SK-N-SH treated with all-trans-retinoic acid at 6 μM for 48 hours (cell line): ENCODE results near the gene ZNRF2.

Experiments
- ARNTL ChIP-seq: fragments of 450-650 bp; formaldehyde crosslinking; IDR thresholded peaks from 2 replicates; pipeline ENCODE4 v1.5.0; 2020; ENCODE audit warnings: low read depth, mild to moderate bottlenecking, moderate library complexity, borderline replicate concordance
- BACH2 ChIP-seq: fragments of 250-450 bp; sonication (Bioruptor Pico); IDR thresholded peaks from 2 replicates; pipeline ENCODE4 v1.9.0; 2021; ENCODE audit warnings: mild to moderate bottlenecking, borderline replicate concordance
- GLIS3 ChIP-seq: fragments of 250-450 bp; sonication (Bioruptor Pico); IDR thresholded peaks from 2 replicates; pipeline ENCODE4 v1.5.0; 2020; ENCODE audit warnings: mild to moderate bottlenecking, moderate library complexity
- ISL1 ChIP-seq: fragments of 250-450 bp; sonication (Bioruptor Pico); IDR thresholded peaks from 2 replicates; pipeline ENCODE4 v2.1.2; 2022; ENCODE audit warnings: mild to moderate bottlenecking, moderate library complexity
- PPARA ChIP-seq: fragments of 250-450 bp; sonication (Bioruptor Pico); IDR thresholded peaks from 2 replicates; pipeline ENCODE4 v1.5.0; 2020; ENCODE audit warnings: mild to moderate bottlenecking, borderline replicate concordance
- RARB ChIP-seq: fragments of 250-450 bp; sonication (Bioruptor Pico); IDR thresholded peaks from 2 replicates; pipeline ENCODE4 v1.8.0; 2021; ENCODE audit warnings: mild to moderate bottlenecking, moderate library complexity
- TCF4 ChIP-seq: fragments of 250-450 bp; sonication (Bioruptor Pico); IDR thresholded peaks from 2 replicates; pipeline ENCODE4 v1.8.0; 2021; ENCODE audit warnings: mild to moderate bottlenecking, moderate library complexity, borderline replicate concordance
- TOX ChIP-seq: fragments of 250-450 bp; sonication (Bioruptor Pico); IDR thresholded peaks from 2 replicates; pipeline ENCODE4 v1.8.0; 2021; ENCODE audit warnings: mild to moderate bottlenecking, moderate library complexity, borderline replicate concordance
- ZFP30 ChIP-seq: fragments of 450-650 bp; formaldehyde crosslinking; IDR thresholded peaks from 2 replicates; pipeline ENCODE4 v1.5.0; 2022; ENCODE audit warnings: mild to moderate bottlenecking, moderate library complexity
- ZNF8 ChIP-seq: fragments of 450-650 bp; formaldehyde crosslinking; IDR thresholded peaks from 2 replicates; pipeline ENCODE4 v1.5.0; 2020; ENCODE audit warnings: mild to moderate bottlenecking, moderate library complexity
- TF ChIP-seq, protein P1 (sequence below): fragments of 250-450 bp; sonication (Bioruptor Pico); IDR thresholded peaks from 2 replicates; pipeline ENCODE4 v1.8.0; 2021; ENCODE audit warnings: low read depth, mild to moderate bottlenecking, moderate library complexity, borderline replicate concordance
- TF ChIP-seq, protein P2 (sequence below): fragments of 250-450 bp; sonication (Bioruptor Pico); IDR thresholded peaks from 2 replicates; pipeline ENCODE4 v1.8.0; 2020; ENCODE audit warnings: mild to moderate bottlenecking, moderate library complexity, borderline replicate concordance

DNA sequence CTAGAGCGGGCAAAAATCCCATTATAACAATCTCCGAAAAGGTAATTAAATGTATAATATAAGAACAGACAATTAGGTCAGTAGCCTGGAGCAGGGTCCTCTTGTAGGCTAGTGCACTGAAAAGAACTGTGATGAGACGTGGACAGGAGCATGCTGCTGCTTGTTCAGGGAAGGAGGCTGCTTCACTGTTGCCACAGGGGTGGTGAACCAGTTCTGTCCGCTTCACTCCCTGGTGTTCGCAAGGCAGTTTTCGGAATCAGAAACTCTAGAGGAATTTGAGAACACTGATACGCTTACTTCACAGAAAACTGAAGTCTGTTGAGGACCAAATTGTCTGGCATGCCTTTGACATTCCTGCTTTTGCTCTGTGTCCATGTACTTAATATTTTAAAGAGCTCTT lies 17.4 kb downstream of the ZNRF2 start:
- TF ChIP-seq RARB (no peak), ARNTL (CRISPR knock-in tag) (no peak), ZFP30 (CRISPR knock-in tag) (no peak), GLIS3 (CRISPR knock-in tag) (no peak), PPARA (CRISPR knock-in tag) (no peak), BACH2 (CRISPR knock-in tag) (no peak), TCF4 (CRISPR knock-in tag) (no peak), ZNF8 (CRISPR knock-in tag) (no peak), ISL1 (no peak), TOX (CRISPR knock-in tag) (no peak)
- TF ChIP-seq, protein P1, sequence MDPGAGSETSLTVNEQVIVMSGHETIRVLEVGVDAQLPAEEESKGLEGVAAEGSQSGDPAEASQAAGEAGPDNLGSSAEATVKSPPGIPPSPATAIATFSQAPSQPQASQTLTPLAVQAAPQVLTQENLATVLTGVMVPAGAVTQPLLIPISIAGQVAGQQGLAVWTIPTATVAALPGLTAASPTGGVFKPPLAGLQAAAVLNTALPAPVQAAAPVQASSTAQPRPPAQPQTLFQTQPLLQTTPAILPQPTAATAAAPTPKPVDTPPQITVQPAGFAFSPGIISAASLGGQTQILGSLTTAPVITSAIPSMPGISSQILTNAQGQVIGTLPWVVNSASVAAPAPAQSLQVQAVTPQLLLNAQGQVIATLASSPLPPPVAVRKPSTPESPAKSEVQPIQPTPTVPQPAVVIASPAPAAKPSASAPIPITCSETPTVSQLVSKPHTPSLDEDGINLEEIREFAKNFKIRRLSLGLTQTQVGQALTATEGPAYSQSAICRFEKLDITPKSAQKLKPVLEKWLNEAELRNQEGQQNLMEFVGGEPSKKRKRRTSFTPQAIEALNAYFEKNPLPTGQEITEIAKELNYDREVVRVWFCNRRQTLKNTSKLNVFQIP (CRISPR knock-in tag), result no peak
- TF ChIP-seq, protein P2, sequence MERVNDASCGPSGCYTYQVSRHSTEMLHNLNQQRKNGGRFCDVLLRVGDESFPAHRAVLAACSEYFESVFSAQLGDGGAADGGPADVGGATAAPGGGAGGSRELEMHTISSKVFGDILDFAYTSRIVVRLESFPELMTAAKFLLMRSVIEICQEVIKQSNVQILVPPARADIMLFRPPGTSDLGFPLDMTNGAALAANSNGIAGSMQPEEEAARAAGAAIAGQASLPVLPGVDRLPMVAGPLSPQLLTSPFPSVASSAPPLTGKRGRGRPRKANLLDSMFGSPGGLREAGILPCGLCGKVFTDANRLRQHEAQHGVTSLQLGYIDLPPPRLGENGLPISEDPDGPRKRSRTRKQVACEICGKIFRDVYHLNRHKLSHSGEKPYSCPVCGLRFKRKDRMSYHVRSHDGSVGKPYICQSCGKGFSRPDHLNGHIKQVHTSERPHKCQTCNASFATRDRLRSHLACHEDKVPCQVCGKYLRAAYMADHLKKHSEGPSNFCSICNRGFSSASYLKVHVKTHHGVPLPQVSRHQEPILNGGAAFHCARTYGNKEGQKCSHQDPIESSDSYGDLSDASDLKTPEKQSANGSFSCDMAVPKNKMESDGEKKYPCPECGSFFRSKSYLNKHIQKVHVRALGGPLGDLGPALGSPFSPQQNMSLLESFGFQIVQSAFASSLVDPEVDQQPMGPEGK (CRISPR knock-in tag), result no peak
